ENCODE results near the gene MYO1H. TPM values are rescaled to one million over a fixed set of nuclear protein-coding genes. Genes with fewer than 3 reads are reported as not detected.

MYO1H gene
- total and polyA plus RNA-seq, 2 of the 13 experiments (the other 11 are each of a cell fraction or from before 2014, with no cell fraction given), result not detected

- 0 out of 2 replicates have a peak, but pooled peaks have one; percentile 22 for TF ChIP-seq ZNF574 (CRISPR knock-in tag; IDR thresholded peaks at IDR 0.05)
- TF ChIP-seq ZNF282 (IDR thresholded peaks at IDR 0.05; ENCODE audit: partially characterized antibody), result no peak
- TF ChIP-seq THAP11 (CRISPR knock-in tag; IDR thresholded peaks at IDR 0.05), result 0 out of 2 replicates have a peak, but pooled peaks have one; percentile 20
- no peak for TF ChIP-seq GPN1 (CRISPR knock-in tag; IDR thresholded peaks at IDR 0.05; ENCODE audit: borderline replicate concordance)
- TF ChIP-seq TRAFD1 (CRISPR knock-in tag; IDR thresholded peaks at IDR 0.05; ENCODE audit: borderline replicate concordance), result no peak
- TF ChIP-seq ZNF678 (CRISPR knock-in tag; IDR thresholded peaks at IDR 0.05), result no peak
- TF ChIP-seq FOXJ3 (CRISPR knock-in tag; IDR thresholded peaks at IDR 0.05; ENCODE audit: borderline replicate concordance), result no peak
- TF ChIP-seq HMGXB3 (CRISPR knock-in tag; IDR thresholded peaks at IDR 0.05; ENCODE audit: borderline replicate concordance), result no peak
- TF ChIP-seq PPARG (CRISPR knock-in tag; conservative IDR thresholded peaks at IDR 0.05), result no peak
- TF ChIP-seq ISX (CRISPR knock-in tag; conservative IDR thresholded peaks at IDR 0.05), result no peak
- peak; percentile 61; the same call in 1 of the 2 replicates for TF ChIP-seq FOXK1 (CRISPR knock-in tag; IDR thresholded peaks at IDR 0.05; ENCODE audit: borderline replicate concordance, low read depth)
- TF ChIP-seq PCBP2 (optimal IDR thresholded peaks at IDR 0.05; ENCODE audit: low read depth, low read length, poor library complexity, severe bottlenecking), result no peak
- no peak for TF ChIP-seq JARID2 (CRISPR knock-in tag; IDR thresholded peaks at IDR 0.05; ENCODE audit: insufficient replicate concordance)
- TF ChIP-seq MYNN (CRISPR knock-in tag; IDR thresholded peaks at IDR 0.05; ENCODE audit: low read depth), result no peak
- TF ChIP-seq ZNF530 (CRISPR knock-in tag; IDR thresholded peaks at IDR 0.05; ENCODE audit: low read depth), result no peak
- TF ChIP-seq TCF12 (IDR thresholded peaks at IDR 0.05), result no peak
- no peak for TF ChIP-seq TCF12 (CRISPR knock-in tag; IDR thresholded peaks at IDR 0.05)
- no peak for TF ChIP-seq FOXO4 (CRISPR knock-in tag; conservative IDR thresholded peaks at IDR 0.05)
- peak; percentile 69; the same call in 1 of the 2 replicates for TF ChIP-seq FOXO1 (CRISPR knock-in tag; IDR thresholded peaks at IDR 0.05)
- no peak for TF ChIP-seq NR2F2 (IDR thresholded peaks at IDR 0.05; ENCODE audit: borderline replicate concordance, low read depth)
Measured at GRCh38 chr12:109307051-109307450, 40.6 kb upstream of the MYO1H start (continued).

All from HepG2 (cell line).